ENCODE results near the gene KCNN4.

DNA sequence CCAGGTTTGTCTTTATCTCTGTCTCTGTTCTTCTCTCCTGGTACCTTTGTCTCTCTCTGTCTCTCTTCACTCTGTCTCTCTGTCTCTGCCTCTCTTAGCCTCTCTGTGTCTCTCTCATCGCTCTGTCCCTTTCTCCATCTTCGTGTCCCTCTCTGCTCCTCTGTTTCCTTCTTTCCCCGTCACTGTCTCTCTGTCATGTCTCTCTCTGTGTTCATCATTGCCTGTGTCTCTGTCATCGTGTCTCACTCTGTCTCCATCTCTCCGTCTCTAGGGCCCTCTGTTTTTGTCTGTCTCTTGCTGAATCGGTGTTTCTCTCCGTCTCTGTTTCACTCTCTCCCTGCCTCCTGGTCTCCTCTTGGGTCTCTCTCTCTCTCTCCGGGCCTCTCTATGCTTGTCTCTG lies 2.9 kb upstream of the KCNN4 start:
- TF ChIP-seq, protein P1, sequence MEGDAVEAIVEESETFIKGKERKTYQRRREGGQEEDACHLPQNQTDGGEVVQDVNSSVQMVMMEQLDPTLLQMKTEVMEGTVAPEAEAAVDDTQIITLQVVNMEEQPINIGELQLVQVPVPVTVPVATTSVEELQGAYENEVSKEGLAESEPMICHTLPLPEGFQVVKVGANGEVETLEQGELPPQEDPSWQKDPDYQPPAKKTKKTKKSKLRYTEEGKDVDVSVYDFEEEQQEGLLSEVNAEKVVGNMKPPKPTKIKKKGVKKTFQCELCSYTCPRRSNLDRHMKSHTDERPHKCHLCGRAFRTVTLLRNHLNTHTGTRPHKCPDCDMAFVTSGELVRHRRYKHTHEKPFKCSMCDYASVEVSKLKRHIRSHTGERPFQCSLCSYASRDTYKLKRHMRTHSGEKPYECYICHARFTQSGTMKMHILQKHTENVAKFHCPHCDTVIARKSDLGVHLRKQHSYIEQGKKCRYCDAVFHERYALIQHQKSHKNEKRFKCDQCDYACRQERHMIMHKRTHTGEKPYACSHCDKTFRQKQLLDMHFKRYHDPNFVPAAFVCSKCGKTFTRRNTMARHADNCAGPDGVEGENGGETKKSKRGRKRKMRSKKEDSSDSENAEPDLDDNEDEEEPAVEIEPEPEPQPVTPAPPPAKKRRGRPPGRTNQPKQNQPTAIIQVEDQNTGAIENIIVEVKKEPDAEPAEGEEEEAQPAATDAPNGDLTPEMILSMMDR (IDR thresholded peaks at IDR 0.05; ENCODE audit: poor library complexity): no peak
- TF ChIP-seq EZH2 (IDR thresholded peaks at IDR 0.05; ENCODE audit: borderline replicate concordance): no peak
- no peak for TF ChIP-seq EZH2phosphoT487 (IDR thresholded peaks at IDR 0.05; ENCODE audit: low read depth, severe bottlenecking, unreplicated experiment)
